Vagina (tissue), 2 donors: ENCODE data around the gene GAL3ST2. TPM values are rescaled to one million over a fixed set of nuclear protein-coding genes. Genes with fewer than 3 reads are reported as not detected.

Experiments
- DNase-seq, 2 donors: peaks; one replicate each; pipeline ENCODE4 v3.0.0-alpha.2; 2017; ENCODE audit errors: extremely low spot score in 2 of 2
- H3K27ac ChIP-seq: fragments of 200-600 bp; sonication (generic); one replicate; pipeline ENCODE4 v1.5.1; 2019
- H3K27me3 ChIP-seq: fragments of 200-600 bp; sonication (generic); one replicate; pipeline ENCODE4 v1.5.1; 2019
- H3K36me3 ChIP-seq, 2 donors: fragments of 200-600 bp; sonication (generic); one replicate each; pipeline ENCODE4 v1.5.1; 2017 to 2019
- H3K4me1 ChIP-seq: fragments of 200-600 bp; sonication (generic); one replicate; pipeline ENCODE4 v1.5.1; 2019
- H3K4me3 ChIP-seq, 2 donors: fragments of 200-600 bp; sonication (generic); 1 replicate in 1 of 2; 2 replicates in 1 of 2; pipeline ENCODE4 v1.5.1; 2016 to 2019
- H3K9me3 ChIP-seq: fragments of 200-600 bp; sonication (generic); one replicate; pipeline ENCODE4 v1.5.1; 2019
- CTCF ChIP-seq, 3 experiments: fragments of 450-650 bp in 2 of 3; fragments of 200-600 bp in 1 of 3; sonication (generic) in 1 of 3; IDR thresholded peaks; one replicate each; pipeline ENCODE4 v1.5.1; 2017 to 2019; ENCODE audit warnings: antibody characterized with exemption in 3 of 3, mild to moderate bottlenecking in 2 of 3, moderate library complexity in 2 of 3
- POLR2A ChIP-seq, 2 donors: fragments of 450-650 bp; IDR thresholded peaks; one replicate each; pipeline ENCODE4 v1.6.1; 2017; ENCODE audit warnings: antibody characterized with exemption in 2 of 2, mild to moderate bottlenecking in 2 of 2, moderate library complexity in 2 of 2
- POLR2AphosphoS5 ChIP-seq, 2 donors: sonication (generic); formaldehyde crosslinking; IDR thresholded peaks; one replicate each; pipeline ENCODE4 v1.9.0; 2017; ENCODE audit warnings: antibody characterized with exemption in 2 of 2, mild to moderate bottlenecking in 2 of 2, low read depth in 1 of 2; ENCODE audit not compliant: insufficient read depth in 1 of 2
- intact Hi-C: fragments of 100-400 bp; cut with DNase I; formaldehyde crosslinking; loops from one replicate; pipeline ENCODE4 v1.15.1; 2023
- total RNA-seq: library from RNA; depleted of rRNA; stranded (reverse); fragments of >200 nt; gene quantifications from one replicate; pipeline ENCODE4 v1.2.3, GENCODE V29; 2016

The GAL3ST2 gene
- total RNA-seq = 0.98 TPM

GRCh38 chr2:241776336-241777169, at the start of gene GAL3ST2:
GAL3ST2 (plus strand) TSS chr2:241776822; CDS start chr2:241776956, 134 bp downstream.
- peak in 1 of 2 donors; percentile 70 for DNase-seq

GRCh38 chr2:241728000-241728399, 48.6 kb upstream of the GAL3ST2 start:
- no peak for TF ChIP-seq POLR2AphosphoS5 (IDR thresholded peaks at IDR 0.05; ENCODE audit: insufficient read depth in 1 of 2, low read depth in 1 of 2)
- no peak for TF ChIP-seq CTCF (IDR thresholded peaks at IDR 0.05)
- no peak for TF ChIP-seq POLR2A (IDR thresholded peaks at IDR 0.05)
- peaks cover 0 to 13% of the 10 kb centered on the region in 2 donors for H3K36me3 ChIP-seq
- no peak for DNase-seq
- no peaks in the 10 kb centered on the region for H3K9me3 ChIP-seq
- no peaks in the 10 kb centered on the region for H3K4me1 ChIP-seq
- intact Hi-C loops = no loop called here
- H3K27ac ChIP-seq = no peak overlapping the region
- no peak overlapping the region for H3K4me3 ChIP-seq
- no peaks in the 10 kb centered on the region for H3K27me3 ChIP-seq

More at GRCh38 chr2:241776336-241777169, at the start of gene GAL3ST2:
- Histone ChIP-seq H3K4me1 (peaks cover 6% of the 10 kb centered on the region), H3K36me3 (no peaks in the 10 kb centered on the region), H3K4me3 (no peak within 1 kb of the TSS), H3K27me3 (no peaks in the 10 kb centered on the region), H3K27ac (no peak within 1 kb of the TSS), H3K9me3 (no peaks in the 10 kb centered on the region)
- TF ChIP-seq POLR2A (IDR thresholded peaks at IDR 0.05) = no peak
- TF ChIP-seq POLR2AphosphoS5 (IDR thresholded peaks at IDR 0.05; ENCODE audit: insufficient read depth in 1 of 2, low read depth in 1 of 2) = no peak
- TF ChIP-seq CTCF (IDR thresholded peaks at IDR 0.05) = no peak
- intact Hi-C loops = no loop called here

- peaks cover 2% of the 10 kb centered on the region for H3K4me1 ChIP-seq
- DNase-seq = no peak
- no peaks in the 10 kb centered on the region for H3K9me3 ChIP-seq
- peaks cover 0 to 10% of the 10 kb centered on the region in 2 donors for H3K36me3 ChIP-seq
- no peak for TF ChIP-seq CTCF (IDR thresholded peaks at IDR 0.05)
- TF ChIP-seq POLR2AphosphoS5 (IDR thresholded peaks at IDR 0.05; ENCODE audit: insufficient read depth in 1 of 2, low read depth in 1 of 2) = no peak
- TF ChIP-seq POLR2A (IDR thresholded peaks at IDR 0.05) = no peak
- no peak overlapping the region for H3K4me3 ChIP-seq
- intact Hi-C loops = no loop called here
- no peak overlapping the region for H3K27ac ChIP-seq
- no peaks in the 10 kb centered on the region for H3K27me3 ChIP-seq
Observed at GRCh38 chr2:241728627-241729026, 48.0 kb upstream of the GAL3ST2 start.

- Histone ChIP-seq H3K4me1 (peaks cover 8% of the 10 kb centered on the region), H3K27ac (no peak overlapping the region), H3K4me3 (no peak overlapping the region), H3K36me3 (no peaks in the 10 kb centered on the region), H3K27me3 (no peaks in the 10 kb centered on the region), H3K9me3 (no peaks in the 10 kb centered on the region)
- no peak for TF ChIP-seq CTCF (IDR thresholded peaks at IDR 0.05)
- TF ChIP-seq POLR2A (IDR thresholded peaks at IDR 0.05) = no peak
- TF ChIP-seq POLR2AphosphoS5 (IDR thresholded peaks at IDR 0.05; ENCODE audit: insufficient read depth in 1 of 2, low read depth in 1 of 2) = no peak
- DNase-seq = no peak
- intact Hi-C loops = loop anchor here (5.0 kb wide), 1 partner anchor 362 kb away; no protein-coding TSS in a partner anchor
Observed at GRCh38 chr2:241729868-241730267, 46.8 kb upstream of the GAL3ST2 start.
